GM18870 (cell line): ENCODE measurements around the gene IMPACT.

Experiments
- ATAC-seq: cut with Tn5 transposase; IDR thresholded peaks from one replicate; pipeline ENCODE4 v1.9.1; 2021; ENCODE audit warnings: moderate library complexity; ENCODE audit not compliant: unreplicated experiment

The IMPACT gene

DNA sequence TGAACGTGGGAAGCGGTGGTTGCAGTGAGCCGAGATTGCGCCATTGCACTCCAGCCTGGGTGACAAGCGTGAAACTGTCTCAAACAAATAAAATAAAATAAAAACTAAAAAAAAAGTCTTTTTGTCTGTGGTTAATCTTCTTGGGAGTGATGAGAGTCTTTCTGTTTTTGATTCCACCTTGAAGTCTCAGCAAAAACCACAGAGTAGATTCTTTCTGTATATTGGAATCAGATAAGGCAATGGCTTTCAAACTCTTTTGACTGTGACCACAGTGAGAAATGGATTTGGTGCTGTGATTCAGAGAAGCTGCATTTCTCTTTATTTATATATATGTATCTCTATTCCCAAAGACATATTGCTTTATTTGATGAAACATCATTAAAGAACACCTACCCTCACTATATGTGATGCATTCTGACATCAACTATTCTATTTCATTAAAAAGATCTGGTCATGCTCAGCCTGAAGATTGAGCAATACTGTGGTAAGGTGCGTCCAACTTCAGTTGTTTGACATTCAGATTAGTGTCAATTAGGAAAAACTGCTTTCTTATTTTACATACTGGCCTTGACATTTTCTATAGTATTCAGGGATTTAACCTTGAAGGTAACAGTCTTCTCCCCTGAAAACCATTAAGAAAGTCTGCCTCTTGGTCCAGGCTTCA is 49.6 kb downstream of the IMPACT start:
- ATAC-seq = no peak

DNA sequence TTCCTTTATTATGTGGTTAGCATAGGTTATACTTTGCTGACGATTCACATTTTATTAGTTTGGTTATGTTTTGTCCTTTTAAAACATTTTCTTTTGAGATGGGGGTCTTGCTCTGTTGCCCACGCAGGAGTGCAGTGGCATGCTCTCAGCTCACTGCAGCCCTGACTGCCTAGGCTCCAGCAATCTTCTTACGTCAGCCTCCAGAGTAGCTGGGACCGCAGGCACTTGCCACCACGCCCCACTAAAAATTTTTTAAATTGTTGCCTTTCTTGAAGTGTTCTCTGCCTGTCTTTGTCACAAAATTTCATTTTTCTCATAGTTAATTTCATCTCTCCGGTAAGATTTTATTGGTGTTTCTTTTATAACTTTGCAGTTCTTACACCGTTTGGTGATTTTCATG is 52.9 kb downstream of the IMPACT start:
- ATAC-seq = no peak

DNA sequence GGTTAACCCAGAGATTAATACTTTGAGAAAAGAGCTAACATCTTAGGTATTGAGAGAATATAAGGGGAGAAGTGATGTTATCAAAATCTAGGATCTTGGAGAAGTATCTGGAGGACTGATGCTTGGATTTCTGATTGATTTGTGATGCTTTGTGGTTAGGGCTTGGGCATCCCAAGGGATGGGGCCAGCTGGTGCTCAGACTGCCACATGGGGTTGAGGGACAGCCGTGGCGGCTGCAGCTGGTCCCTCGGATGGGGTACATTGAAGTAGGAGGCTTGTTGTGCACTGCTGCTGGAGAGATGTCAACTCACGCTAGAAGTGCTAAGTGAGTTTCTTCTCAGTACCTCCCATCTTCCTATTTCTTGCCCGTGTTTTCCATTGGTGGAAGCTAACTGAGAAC is 56.4 kb downstream of the IMPACT start:
- no peak for ATAC-seq

DNA sequence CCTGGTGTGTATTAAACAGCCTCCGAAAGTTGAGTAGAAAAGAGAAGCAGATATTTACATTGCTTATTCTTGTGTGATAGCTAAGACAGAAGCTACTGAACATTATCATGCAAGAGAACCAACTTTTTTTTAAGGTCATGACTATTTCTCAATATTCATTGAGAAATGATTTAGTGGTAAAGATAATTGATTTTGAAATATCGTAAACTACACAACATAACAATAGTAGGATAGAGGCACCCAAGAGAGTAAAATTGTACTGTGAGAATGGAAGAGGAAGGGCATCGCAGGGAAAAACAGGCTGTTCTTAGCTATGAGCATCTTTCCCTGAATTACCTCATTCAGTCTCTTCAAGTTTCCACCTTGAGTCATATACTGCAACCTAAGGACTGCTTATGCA is 59.2 kb downstream of the IMPACT start:
- no peak for ATAC-seq

DNA sequence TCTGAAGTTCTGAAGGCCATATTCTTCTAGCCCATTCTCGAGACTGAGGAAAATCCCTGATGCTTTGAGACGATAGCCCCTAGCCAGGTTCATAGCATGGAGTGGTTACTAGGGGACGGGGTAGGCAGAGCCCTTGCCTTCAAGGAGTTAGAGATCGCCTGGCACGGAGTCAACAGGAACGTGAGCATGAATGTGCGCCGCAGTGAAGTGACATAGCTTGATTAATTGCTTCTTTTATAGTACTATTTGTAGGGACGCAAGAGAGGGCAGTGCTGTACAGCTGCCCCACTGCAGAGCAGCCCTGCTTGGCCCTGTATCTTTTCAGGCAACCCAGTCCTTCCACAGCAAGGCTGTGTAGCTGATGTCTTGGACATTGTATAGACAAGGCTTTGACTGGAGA is 60.2 kb downstream of the IMPACT start:
- ATAC-seq = no peak

DNA sequence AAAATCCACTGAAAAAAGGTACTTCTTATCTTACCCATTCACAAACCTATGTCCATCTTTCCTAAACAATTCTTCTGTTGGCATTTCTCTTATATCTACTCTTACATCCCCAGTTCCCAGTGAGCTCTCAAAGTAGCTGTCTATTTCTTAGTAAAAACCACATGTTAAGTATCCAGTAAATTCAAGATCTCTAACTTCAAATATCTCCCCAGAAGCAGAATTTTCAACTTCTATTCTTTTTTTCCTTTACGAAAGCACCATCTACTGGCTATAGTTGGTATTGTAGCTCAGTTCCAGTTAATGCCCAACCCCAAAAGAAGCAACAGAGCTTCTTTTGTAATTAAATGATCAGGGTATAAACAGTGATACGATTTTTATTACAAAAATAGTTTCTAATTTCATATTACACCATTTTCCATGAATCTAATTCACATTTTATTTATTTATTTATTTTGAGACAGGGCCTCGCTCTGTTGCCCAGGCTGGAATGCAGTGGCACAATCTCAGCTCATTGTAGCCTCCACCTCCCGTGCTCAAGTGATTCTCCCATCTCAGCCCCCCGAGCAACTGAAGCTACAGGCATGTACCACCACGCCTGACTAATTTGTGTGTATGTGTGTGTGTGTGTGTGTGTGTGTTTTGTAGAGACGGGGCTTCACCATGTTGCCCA is 62.5 kb downstream of the IMPACT start:
- ATAC-seq = no peak

DNA sequence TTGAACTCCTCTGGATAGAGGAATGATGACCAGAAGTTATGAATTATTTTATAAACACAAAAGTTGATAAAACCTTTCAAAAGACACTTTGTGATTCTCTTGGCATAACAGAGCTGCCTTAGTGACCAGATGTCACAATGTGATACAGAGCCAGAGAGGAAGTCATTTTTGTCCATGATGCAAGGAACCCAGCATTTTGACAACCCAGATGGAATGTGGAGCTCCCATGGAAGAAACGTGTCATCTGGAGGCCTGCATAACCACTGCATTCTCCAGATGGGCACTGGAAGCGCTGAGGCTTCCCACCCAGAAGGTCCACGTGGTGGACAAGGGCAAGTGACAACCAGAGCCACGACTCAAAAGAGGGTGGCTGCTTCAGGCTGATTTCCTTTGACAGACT is 64.1 kb downstream of the IMPACT start:
- no peak for ATAC-seq

DNA sequence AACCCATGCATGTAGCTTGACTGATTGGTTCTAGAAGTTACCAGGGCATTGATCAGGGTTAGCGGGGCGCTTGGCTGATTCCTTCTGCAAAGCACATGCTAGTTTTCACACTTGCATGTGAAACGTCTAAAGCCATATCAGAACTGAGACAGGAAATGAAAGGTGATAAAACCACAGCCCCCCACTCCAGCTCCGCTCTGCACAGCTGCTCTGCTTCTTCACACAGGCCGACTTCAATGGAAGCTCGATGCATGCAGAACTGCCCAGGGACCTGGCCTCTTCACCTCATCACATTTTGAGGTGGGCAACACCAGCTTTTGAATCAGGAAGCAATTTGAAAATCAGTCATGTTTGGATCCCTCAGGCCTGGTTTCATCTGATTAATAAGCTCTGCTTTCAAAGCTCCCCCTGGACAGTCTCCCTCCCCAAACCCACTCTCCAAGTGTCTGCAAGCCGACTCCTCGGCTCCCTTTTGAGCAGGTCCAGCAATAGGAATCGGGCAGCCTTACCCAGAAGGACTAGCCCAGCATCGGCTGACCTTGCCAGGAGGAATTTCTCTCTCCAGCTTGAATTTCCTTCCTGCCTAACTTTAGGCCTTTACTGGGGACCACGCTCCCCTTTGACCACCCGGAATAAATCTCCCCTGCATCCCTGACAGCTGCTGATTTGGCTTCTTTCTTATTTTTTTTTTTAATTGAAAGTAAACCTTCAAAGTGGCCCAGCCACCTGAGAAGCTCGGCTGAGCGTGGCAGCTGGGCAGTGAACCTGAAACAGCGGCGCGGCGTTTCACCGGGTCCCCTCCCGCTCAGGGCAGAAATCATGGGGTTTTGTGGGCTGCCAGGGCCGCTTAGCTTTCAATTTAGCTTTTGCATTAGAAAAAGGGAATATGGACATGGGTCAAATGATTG is 65.7 kb downstream of the IMPACT start:
- ATAC-seq = peak; percentile 79

DNA sequence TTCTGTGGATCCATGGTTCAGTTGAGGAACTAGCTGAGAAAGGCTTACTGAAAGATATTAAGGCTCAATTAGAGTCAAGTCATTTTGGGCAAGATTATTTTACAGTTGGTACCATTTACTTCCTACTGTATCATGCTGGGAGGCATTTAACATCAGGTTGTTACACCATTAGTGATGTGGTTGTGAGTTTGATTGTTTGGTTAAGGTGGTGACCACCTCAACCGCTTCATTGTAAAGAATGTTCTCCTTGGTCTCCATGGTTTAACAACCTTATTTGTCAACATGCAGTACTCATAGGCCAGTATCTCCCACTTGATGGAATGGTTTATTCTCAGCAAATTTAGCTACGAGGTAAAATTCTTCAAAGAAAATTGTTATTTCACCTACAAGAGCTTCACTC is 68.1 kb downstream of the IMPACT start:
- ATAC-seq = no peak

DNA sequence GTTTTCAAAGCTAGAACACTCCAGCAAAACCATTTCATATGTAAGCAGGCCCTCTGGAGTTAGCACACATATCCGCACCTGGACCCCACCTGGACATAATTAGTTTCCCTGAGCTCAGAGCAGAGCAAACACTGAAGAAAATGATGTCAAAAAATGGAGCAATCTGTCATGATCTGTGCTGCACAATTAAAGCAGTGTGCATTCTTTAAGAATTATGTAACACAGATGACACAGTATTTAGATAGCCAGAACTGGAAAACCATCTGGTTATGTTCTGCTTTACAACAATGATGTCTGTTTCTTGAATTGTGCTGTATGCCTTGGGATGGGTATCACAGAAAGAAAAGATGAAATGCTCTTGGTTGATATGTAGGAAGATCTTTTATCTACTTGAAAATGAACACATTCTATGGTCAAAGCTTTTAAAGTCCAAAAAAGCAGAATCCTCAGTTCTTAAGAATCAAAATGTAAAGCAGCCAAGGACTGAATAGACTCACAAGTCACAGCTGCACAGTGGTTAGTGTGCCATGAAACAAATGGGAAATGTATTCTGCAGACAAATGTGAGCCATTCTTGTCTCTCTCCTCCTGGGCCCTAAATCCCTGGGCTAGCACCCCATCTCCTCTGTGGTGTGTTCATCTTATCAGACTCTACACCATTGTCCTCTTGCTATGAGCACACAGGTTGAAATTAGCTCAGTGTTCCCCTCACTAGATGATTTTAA is 70.7 kb downstream of the IMPACT start:
- no peak for ATAC-seq

DNA sequence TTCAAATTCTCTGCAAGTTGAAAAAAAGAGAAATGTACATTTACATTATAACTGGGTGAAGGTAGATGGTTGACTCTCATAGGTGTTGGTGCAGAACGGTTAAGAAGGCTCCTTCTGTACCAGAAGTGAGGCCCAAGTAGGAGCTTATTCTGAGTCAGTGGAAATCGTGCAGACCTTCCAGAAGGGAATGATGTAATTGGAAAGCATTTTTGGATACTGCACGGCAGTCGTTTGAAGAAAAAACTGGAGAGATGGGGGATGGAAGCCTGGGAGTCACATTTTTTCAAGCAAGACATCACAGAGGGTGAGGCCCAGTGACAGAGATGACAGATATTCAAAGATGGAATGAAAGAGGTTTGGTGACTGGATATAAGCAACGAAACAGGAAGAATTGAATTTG is 73.3 kb downstream of the IMPACT start:
- no peak for ATAC-seq

DNA sequence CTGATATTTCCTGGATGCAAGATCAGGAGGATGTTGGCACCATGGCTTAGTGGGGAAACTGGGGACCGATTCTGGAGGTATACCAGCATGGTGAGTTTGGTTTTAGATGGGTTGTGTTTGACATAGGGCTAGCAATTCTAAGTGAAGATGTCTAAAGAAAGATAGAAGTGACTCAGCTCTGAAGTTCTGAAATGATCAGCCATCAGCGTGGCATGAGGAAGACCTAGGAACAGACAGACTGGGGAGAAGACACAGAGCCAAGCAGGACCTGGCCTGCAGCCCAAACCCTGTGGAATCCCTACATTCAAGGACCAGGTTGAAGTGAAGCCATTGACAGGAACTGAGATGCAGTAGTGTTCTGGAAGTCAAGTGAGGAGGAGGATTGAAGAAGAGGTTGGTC is 73.7 kb downstream of the IMPACT start:
- ATAC-seq = no peak

DNA sequence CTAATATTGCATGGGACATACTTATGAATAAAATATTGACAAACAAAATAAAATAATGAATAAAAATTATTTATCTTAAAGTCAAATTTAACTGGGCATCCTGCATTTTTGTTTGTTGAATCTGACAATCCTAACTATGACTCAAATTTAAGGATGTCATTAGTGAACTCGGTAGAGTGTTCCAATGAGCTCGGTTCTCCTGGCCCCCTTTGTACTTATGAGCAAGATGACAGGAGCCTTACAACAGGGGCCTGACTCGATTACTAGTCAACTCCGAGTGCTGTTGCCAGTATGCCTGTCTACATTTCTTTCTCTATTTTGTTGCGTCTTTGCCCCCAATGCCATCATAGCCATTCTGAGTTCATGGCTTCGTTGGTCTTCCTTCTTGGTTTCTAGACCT is 74.3 kb downstream of the IMPACT start:
- no peak for ATAC-seq

DNA sequence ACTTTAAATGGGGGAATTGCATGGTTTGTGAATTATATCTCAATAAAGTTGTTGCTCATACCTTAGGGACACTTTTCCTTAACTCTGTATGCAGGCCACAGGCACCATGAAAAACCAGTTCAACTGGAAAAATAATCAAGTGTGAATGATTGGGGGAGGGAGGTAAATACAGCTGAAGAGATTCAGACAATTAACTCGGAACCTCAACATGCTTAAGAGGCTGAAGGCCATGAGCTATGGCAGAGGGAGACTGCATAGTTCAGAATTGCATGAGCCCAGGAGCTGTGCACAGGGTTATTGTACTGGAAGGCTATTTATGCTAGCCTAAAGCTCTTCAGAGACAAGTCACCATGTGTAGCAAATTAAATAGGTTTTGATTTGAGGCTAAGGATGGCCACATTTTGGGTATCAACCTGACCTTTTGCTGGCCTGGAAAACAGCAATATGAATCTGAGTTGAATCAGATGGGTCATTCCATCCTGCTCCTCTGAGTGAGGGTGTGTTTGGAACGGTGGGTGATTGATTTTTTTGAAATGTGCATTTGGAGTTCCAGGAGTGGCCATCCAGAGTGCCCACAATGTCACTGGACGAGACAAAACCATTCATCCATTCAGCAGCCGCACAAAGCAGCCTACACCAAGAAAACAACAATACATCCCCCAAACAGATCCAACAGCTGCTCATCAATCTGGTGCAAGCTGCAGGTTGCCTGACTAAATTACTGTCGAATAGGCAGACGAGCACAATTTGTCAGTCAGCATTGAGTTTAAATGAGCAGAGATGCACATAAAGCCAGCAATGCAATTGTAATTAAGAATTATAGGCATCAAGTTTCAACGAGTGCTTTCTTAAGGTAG is 76.4 kb downstream of the IMPACT start:
- ATAC-seq = no peak
